Right lobe of liver (tissue), 6 donors: ENCODE measurements around the gene OR14A16. TPM values are rescaled to one million over a fixed set of nuclear protein-coding genes. Genes with fewer than 3 reads are reported as not detected.
A peak's percentile ranks its signal among the peaks of the same experiment; 100 is the strongest.

Experiments used
- ATAC-seq, 4 donors: fragments of 200-7000 bp; cut with Tn5 transposase; one replicate each; pipeline ENCODE4 v1.9.1; 2020; ENCODE audit warnings: mild to moderate bottlenecking in 4 of 4, moderate library complexity in 4 of 4
- DNase-seq, 3 donors: peaks; one replicate each; pipeline ENCODE4 v3.0.0-alpha.2; 2020
- H3K27ac ChIP-seq, 3 donors: fragments of 200-600 bp; one replicate each; pipeline ENCODE4 v1.8.0; 2022
- H3K27me3 ChIP-seq, 2 donors: fragments of 200-600 bp; one replicate each; pipeline ENCODE4 v1.8.0; 2022
- H3K36me3 ChIP-seq, 4 donors: fragments of 200-600 bp; sonication (generic) in 1 of 4; one replicate each; pipeline versions ENCODE4 v1.5.1 to v1.8.0; 2017 to 2022; ENCODE audit warnings: control low read depth in 1 of 4
- H3K4me1 ChIP-seq, 4 donors: fragments of 200-600 bp; sonication (generic) in 1 of 4; one replicate each; pipeline versions ENCODE4 v1.5.1 to v1.8.0; 2017 to 2022; ENCODE audit warnings: control low read depth in 1 of 4
- H3K4me3 ChIP-seq, 3 donors: fragments of 200-600 bp; one replicate each; pipeline ENCODE4 v1.8.0; 2022
- H3K9me3 ChIP-seq, 4 donors: fragments of 200-600 bp; sonication (generic) in 1 of 4; one replicate each; pipeline versions ENCODE4 v1.5.1 to v1.8.0; 2017 to 2022; ENCODE audit warnings: control low read depth in 1 of 4
- CTCF ChIP-seq, 4 donors: fragments of 200-600 bp in 3 of 4; fragments of 450-650 bp in 1 of 4; IDR thresholded peaks; one replicate each; pipeline versions ENCODE4 v1.5.1 to v1.8.0; 2016 to 2022; ENCODE audit warnings: antibody characterized with exemption in 4 of 4, mild to moderate bottlenecking in 2 of 4
- POLR2A ChIP-seq: fragments of 450-650 bp; IDR thresholded peaks from one replicate; pipeline ENCODE4 v1.6.1; 2017; ENCODE audit warnings: antibody characterized with exemption, mild to moderate bottlenecking
- WGBS: methylation state at CpG from one replicate; pipeline ENCODE4 v1.1.6; 2018; ENCODE audit warnings: low coverage, low lambda C conversion rate; ENCODE audit not compliant: insufficient coverage; ENCODE audit errors: missing lambda C conversion rate; 5-methylcytosine and 5-hydroxymethylcytosine counted together
- intact Hi-C, 2 donors: fragments of 100-400 bp; cut with DNase I; formaldehyde crosslinking; loops; one replicate each; pipeline versions ENCODE4 v1.11.2 to v1.14.1; 2022
- total RNA-seq, 6 experiments: library from RNA; depleted of rRNA in 2 of 6; stranded (reverse); fragments of >200 nt in 2 of 6; fragmentation: NEBNext Ultra II Directional in 3 of 6; extraction: Animal tissue kit (Norgen Biotek cat#: 25700) in 3 of 6; gene quantifications; one replicate each; pipeline versions ENCODE4 v1.1.0 to v1.2.4, GENCODE V29; 2016 to 2023
- donor health status: DM: no; HTN: yes; CAD: no.
- donor health status: DM: no; HTN: no; CAD: no.
- donor health status: DM: no; HTN: no; CAD: no.
- donor health status: DM: no; HTN: yes; CAD: no.
- donor health status: DM: no; HTN: yes; CAD: no.

OR14A16 gene
- total RNA-seq, 6 experiments from 2014 or later, result not detected

- 25% methylated on average over 15 of the region's 15 CpGs for WGBS
- no peaks in the 10 kb centered on the region for H3K27me3 ChIP-seq
- no peak for TF ChIP-seq POLR2A
- TF ChIP-seq CTCF (IDR thresholded peaks at IDR 0.05), result no peak
- H3K4me1 ChIP-seq, result no peaks in the 10 kb centered on the region
- no peak for DNase-seq
- peak overlapping the region in 1 of 3 donors; percentile 42 for H3K4me3 ChIP-seq
- intact Hi-C loops, result no loop called here
- H3K27ac ChIP-seq, result no peak overlapping the region
- ATAC-seq, result no peak
- H3K36me3 ChIP-seq, result no peaks in the 10 kb centered on the region
- H3K9me3 ChIP-seq, result no peaks in the 10 kb centered on the region
Measured at GRCh38 chr1:247857985-247858619, 34.2 kb upstream of the OR14A16 start.

DNA sequence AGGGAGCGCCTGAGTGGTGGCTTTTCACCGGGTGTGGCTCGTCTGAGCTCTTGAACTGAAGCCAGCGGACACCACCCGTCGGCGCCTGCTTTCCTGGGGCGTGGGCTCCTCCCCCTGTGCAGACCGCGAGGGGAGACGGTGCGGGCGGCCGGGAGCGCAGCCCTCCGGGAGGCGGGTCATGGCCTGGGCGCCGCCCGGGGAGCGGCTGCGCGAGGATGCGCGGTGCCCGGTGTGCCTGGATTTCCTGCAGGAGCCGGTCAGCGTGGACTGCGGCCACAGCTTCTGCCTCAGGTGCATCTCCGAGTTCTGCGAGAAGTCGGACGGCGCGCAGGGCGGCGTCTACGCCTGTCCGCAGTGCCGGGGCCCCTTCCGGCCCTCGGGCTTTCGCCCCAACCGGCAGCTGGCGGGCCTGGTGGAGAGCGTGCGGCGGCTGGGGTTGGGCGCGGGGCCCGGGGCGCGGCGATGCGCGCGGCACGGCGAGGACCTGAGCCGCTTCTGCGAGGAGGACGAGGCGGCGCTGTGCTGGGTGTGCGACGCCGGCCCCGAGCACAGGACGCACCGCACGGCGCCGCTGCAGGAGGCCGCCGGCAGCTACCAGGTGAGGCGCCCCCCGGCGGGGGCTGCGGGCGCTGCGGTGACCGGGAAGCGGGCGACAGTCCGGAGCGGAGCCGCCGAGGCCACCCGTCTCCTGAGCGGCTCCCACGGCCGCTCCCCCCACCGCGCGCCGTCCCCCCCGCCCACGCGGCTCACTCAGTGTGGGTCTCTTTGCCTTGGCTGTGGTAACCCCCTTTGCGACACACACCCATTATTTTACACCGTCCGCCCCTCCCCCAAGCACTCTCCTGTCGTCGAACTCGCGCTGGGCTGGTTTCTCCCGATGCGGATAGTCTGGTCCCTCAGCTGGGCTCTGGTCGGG, 33.4 kb upstream of the OR14A16 start, which contains the start of gene TRIM58:
TSS of gene TRIM58 (plus strand) at position 119 of the 916 bp plus-strand sequence. CDS start at position 179, 60 bp downstream.
- ATAC-seq (peak; percentile 21 to 50 (median 34)), DNase-seq (peak in 1 of 3 donors; percentile 37)
- Histone ChIP-seq H3K36me3 (no peaks in the 10 kb centered on the region), H3K4me1 (no peaks in the 10 kb centered on the region), H3K4me3 (peak within 1 kb of the TSS in 2 of 3 donors; percentile 22 to 42), H3K9me3 (no peaks in the 10 kb centered on the region), H3K27ac (no peak within 1 kb of the TSS), H3K27me3 (no peaks in the 10 kb centered on the region)
- intact Hi-C loops, result no loop called here
- WGBS, result 4% methylated on average over 30 of the region's 109 CpGs
- TF ChIP-seq CTCF (IDR thresholded peaks at IDR 0.05) (peak in 1 of 4 donors; percentile 41), POLR2A (no peak)

DNA sequence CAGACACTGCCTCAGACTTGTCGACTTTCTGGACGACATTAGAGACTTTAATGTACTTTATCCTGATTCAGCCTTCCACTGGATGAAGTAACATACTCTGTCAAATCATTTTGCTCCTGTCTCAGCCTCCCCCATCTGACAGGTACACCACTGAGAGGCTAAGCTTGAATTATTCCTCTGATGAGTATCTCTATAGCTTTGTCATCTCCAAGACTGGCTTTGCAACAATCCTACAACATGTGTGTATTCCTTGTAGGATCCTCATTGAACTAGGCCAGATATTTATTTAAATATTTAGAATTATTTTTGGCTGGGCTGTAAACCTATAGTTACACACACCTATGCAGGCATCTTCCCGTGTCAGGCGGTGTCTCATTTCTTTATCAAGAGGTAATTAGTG, 32.0 kb upstream of the OR14A16 start:
- Histone ChIP-seq H3K27ac (no peak overlapping the region), H3K27me3 (no peaks in the 10 kb centered on the region), H3K4me1 (no peaks in the 10 kb centered on the region), H3K36me3 (no peaks in the 10 kb centered on the region), H3K9me3 (no peaks in the 10 kb centered on the region), H3K4me3 (no peak overlapping the region)
- WGBS, result 61% methylated on average over 4 of the region's 4 CpGs
- TF ChIP-seq CTCF (IDR thresholded peaks at IDR 0.05) (no peak), POLR2A (no peak)
- intact Hi-C loops, result no loop called here
- DNase-seq (no peak), ATAC-seq (no peak)

- intact Hi-C loops, result no loop called here
- DNase-seq, result peak in 1 of 3 donors; percentile 27
- 73% methylated on average over 11 of the region's 14 CpGs for WGBS
- H3K4me1 ChIP-seq, result no peaks in the 10 kb centered on the region
- H3K4me3 ChIP-seq, result no peak overlapping the region
- TF ChIP-seq CTCF (IDR thresholded peaks at IDR 0.05), result no peak
- TF ChIP-seq POLR2A, result no peak
- H3K27me3 ChIP-seq, result no peaks in the 10 kb centered on the region
- ATAC-seq, result peak in 1 of 4 donors; percentile 24
- no peaks in the 10 kb centered on the region for H3K9me3 ChIP-seq
- H3K36me3 ChIP-seq, result no peaks in the 10 kb centered on the region
- H3K27ac ChIP-seq, result no peak overlapping the region
Measured at GRCh38 chr1:247854899-247855545, 31.1 kb upstream of the OR14A16 start.
